T-helper 2 cell treated with Interferon-gamma antibody and Interleukin-4, amounts not matched to agents 100 ng/mL and 5 ng/mL, for 36 hours (primary cell): Measurements from ENCODE around the gene FSD2. TPM values are rescaled to one million over a fixed set of nuclear protein-coding genes. Genes with fewer than 3 reads are reported as not detected.
"Not testable (repeated sequence)": the region's sequence is repeated elsewhere in the genome, so short reads cannot be mapped to it uniquely, and the experiment has no call there.

Experiments used
- intact Hi-C: fragments of 100-400 bp; cut with micrococcal nuclease; formaldehyde crosslinking; loops from one replicate; pipeline ENCODE4 v1.15.1; 2023
- total RNA-seq: library from RNA; stranded (reverse); gene quantifications from 2 replicates; pipeline ENCODE4 v1.2.3, GENCODE V29; 2022

Gene FSD2
- total RNA-seq, 1 donor from 2014 or later: not detected

DNA sequence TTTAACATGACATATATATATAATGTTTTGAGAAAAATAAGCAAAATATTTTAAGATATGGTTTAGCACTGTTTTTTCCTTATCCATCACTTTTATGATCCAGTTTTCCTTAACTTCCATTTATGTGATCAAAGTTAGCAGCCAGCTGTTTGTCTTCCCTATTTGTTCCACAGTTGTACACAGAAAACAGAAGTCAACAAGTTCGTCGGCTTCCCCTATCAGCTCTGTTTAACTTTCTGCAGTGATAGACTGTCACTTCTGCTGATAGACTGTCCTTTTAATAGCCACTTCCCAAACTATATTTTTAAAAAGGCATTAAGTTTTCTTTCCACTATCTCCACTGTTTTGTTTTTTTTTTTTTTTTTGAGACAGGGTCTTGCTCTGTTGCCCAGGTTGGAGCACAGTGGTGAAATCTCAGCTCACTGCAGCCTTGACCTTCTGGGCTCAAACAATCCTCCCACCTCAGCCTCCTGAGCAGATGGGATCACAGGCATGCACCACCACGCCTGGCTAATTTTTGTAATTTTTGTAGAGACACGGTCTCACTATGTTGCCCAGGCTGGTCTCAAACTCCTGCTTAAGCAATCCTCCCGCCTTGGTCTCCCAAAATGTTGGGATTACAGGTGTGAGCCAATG lies 7.2 kb downstream of the FSD2 start:
- intact Hi-C loops: no loop called here

DNA sequence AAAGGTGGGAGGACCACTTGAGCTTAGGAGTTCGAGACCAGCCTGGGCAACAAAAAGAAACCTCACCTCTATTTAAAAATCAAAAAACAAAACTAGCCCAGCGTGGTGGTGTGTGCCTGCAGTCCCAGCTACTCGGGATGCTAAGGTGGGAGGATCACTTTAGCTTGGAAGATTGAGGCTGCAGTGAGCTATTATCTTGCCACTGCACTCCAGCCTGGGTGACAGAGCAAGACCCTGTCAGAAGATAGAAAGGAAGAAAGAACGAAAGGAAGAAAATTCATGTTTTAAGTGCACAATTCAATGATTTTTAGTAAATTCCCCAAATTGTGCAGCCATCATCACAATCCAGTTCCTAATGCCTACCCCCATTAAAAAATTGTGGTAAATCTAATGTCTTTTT lies 7.8 kb downstream of the FSD2 start:
- intact Hi-C loops: no loop called here

DNA sequence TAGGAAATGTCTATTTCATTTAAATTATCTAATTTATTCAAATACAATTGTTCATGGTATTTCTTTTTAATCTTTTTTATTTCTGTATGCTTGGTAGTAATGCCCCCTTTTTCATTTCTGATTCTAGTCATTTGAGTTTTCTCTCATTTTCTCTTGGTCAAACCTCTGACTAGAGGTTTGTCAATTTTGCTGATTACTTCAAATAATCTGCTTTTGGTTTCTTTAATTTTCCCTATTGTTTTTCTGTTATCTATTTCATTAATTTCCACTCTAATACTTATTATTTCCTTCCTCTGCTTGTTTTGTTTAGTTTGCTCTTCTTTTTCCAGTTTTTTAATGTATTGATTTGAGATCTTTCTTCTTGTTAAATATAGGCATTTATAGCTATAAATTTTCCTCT lies 12.1 kb downstream of the FSD2 start:
- intact Hi-C loops: no loop called here

DNA sequence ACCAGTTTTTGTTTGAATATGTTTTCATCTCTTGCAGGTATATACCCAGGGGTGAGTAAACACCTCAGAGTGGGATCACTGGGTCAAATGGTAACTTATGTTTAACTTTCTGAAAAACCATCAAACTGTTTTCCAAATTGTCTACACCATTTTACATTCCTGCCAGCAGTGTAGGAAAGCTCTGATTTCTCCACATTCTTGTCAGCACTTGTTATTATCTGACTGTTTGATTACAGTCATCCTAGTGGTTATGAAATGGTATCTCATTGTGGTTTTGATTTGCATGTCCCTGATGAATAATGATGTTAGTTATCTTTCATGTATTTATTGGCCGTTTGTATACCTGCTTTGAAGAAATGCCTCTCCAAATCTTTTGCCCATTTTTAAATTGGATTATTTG lies 13.8 kb downstream of the FSD2 start:
- intact Hi-C loops: no loop called here

DNA sequence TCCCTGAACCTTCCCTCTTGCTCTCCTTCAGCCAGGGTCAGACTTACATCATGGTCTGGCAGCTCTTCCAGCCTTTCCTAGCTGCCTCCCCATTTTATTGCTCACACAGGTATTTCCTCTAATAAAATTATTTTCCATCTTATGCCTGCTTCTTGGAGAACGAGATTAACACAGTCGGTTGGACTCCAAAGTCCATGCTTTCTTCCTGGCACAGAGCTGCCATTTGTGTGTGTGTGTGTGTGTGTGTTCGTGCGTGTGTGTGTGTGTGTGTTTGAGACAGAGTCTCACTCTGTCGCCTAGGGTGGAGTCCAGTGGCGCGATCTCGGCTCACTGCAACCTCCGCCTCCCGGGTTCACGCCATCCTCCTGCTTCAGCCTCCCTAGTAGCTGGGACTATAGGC lies 15.5 kb downstream of the FSD2 start:
- intact Hi-C loops: no loop called here

DNA sequence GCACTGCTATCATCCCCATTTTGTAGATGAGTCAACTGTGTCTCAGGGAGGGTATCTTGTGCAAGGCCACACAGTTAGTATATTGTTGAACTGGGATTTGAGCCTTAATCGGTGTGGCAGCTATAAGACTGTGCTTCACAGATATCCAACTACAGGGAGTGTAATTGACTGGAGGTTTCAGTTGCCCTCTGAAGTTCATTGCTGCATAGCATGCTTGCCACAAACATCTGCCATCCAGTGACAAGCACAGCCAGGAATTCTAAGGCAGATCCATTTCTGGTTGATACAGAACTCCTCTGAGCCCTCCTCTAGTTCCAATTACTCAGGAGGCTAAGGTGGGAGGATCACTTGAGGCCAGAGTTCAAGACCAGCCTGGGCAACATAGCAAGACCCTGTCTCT lies 16.4 kb downstream of the FSD2 start:
- intact Hi-C loops: no loop called here

DNA sequence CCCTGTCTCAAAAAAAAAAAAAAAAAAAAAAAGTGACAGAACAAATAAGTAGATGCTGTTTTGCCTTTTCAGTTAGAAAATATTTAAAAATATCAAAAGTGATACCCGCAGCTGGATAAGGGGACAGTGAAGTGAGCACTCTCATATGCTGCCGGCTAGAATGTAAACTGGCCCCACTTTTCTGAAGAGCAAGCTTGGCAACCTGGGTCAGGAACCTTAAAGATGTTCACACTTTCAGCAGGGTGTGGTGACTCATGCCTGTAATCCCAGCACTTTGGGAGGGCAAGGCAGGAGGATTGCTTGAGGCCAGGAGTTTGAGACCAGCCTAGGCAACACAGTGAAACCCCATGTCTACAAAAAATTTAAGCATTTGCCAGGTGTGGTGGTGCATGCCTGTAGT lies 17.4 kb downstream of the FSD2 start:
- intact Hi-C loops: no loop called here

DNA sequence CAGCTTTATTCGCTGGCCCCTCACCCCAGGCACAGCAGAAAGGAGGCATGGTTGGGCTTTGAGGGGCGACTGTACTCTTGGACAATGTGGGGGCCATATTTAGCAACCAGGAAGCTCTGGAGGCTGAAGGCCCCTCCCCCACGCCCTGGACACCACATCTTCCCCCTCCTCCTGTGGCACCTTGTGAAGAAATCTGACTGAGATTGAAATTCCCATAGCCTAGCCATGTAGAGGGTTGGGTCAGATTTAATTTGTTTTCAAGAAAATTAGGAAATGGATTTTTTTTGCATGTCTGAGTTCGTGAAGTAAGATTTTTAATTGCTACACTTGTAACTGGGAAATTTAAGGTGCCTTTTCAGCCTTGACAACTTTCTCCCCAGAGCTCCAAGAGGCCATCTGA lies 24.5 kb downstream of the FSD2 start:
- intact Hi-C loops: no loop called here

DNA sequence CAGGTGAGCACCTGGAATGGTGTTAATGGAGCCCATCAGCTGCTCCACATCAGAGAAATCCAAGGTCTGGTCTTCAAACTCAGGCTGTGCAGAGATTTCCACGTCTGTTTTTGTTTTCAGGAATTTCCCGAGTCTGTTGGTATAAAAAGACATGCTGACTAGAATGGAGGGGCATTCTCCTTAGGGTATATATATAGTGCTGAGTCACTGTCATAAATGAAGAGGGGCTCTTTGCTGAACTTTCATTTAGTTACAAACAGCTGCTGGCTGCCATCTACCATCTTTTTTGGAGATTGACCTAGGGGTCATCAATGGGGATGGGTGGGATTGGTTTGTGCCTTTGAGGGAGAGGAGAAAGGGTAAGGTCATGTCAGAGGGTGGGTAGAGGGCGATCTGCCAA lies 27.1 kb downstream of the FSD2 start:
- intact Hi-C loops: no loop called here

DNA sequence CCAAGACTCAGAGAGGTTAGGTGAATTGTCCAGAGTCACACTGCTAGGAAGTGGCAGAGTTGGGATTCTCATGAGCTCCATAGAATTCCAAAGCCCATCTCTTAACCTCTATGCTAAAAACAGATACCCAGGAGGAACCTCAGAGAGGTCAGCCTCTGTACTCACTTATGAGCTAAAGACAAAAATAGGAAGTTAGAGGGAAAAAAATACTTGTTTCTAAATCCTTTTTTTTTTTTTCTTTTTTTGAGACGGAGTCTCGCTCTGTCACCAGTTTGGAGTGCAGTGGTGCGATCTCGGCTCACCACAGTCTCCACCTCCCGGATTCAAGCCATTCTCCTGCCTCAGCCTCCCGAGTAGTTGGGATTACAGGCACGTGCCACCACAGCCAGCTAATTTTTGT lies 31.4 kb downstream of the FSD2 start:
- intact Hi-C loops: no loop called here

DNA sequence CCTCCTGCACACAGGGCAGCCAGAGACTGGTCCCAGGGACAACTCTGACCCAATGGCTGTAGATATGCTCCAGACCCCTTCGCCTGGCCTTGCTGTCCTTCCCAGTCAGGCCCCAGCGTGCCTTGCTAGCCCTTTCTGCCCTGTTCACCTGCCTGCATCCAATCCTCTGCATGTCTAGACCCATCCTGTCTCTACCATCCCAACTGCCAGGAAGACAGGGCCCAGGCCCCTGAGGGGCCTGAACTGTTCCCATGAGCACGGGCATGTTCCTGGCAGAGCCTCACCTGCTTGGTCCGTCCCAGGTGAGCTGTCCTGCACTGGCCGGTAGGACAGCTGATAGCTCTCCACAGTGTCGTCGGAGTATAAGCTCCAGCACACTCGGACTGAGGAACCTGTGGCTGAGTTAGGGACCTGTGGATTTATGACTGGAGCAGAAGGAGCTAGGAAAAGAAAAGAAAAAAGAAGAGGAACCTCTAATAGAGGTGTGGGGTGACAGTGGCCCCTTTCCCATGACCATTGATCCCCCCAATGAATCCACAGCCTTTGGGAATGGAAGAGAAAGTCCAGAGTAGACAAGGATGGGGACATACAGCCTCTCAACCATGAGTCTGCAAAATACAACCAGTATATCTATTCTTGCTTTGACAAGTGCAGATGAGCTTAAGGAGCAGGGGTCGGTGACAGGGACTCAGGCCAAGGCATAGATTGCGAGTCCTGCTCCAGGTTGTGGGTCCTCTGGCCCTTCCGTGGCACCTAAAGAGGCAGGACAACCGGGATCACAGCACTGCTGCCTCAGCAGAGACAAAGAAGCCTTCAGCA lies 33.9 kb downstream of the FSD2 start:
- intact Hi-C loops: no loop called here

DNA sequence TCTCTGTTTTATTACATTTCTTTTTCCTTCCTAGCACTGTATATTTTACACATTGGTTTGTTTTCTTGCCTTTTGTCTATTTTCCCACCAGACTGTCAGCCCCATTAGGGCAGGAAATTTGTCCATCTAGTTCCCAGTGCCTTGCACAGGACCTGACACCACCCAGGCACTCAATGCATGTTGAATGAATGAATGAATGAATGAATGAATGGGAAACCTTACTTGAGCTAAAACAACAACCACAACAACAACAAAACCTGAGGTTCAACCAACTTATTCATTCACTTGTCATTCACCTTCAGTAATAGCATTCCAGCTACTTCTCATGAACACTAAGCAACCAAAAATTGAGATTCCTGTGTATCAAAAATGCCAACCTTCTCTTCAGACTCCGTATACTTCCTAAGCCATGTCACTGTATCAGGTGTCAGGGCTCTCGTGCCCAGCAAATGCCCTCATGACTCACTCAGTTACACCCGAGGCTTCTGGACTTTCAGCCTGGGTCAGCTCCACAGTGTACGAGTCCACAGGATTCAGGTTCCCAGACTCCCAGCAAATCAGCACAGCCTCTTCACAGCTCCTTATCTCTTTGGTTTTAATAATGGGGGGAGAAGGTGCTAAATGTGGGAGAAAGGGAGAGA lies 37.3 kb downstream of the FSD2 start:
- intact Hi-C loops: no loop called here

DNA sequence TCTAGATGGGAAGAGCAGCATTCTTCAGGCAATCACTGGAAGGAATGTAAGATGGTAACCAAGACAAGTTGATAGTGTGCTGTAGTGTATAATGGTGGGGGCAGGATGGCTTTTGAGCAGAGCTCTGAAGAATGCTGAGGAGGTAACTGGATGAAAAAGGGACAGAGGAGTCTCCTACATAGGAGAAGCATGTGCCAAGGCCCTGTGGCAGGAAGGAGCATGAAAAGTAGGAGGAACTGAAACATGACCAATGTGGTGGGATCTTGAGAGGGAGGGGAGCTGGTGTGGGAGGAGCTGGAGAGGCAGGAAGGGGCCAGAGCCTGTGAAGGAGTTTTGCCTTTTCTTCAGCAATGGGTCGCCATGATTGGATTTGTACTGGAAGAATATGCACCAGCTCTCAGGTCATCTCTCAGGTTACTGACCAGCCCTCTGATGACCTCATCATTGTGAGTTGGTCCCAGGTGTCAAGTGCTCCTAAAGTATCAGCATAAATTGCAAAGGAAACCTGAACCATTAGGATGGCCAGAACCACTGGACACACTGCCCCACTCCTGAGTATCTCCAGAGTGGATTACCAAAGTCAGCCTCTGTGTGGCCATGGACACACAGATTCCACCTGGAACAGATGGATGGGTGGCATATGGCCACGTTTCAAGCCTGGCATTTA lies 38.6 kb downstream of the FSD2 start:
- intact Hi-C loops: no loop called here

DNA sequence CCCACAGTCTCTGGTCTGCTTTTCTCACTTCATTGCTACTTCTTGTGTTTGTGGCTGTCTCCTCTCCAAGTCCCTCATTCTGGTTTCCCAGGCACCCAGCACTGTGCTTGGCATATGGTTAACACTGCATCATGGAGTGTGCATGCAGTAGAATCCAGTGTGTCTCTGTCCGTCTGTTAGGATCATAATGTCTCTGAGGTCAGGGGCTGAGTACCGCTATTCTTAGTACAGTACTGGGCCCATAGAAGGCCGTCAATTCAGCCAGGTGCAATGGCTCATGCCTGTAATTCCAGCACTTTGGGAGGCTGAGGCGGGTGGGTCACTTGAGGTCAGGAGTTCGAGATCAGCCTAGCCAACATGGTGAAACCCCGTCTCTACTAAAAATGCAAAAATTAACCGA lies 39.7 kb downstream of the FSD2 start:
- intact Hi-C loops: not testable (repeated sequence)

DNA sequence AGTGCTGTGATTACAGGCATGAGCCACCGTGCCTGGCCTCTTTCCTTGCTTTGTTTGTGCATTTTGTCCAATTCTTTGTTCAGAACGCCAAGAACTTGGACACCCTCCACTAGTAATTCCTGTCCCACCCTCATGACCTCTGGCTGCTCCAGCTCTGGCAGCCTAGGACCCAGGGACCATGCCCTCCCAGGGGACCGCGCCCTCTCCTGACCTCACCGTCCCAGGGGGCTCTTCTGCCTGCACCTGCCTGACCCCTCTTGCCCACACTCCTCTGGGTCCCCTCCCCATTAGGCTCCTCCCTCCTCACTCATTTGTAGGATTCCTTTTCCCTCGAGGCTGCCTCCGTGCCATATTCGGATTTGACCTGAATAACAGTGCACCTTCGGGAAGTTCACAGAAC lies 41.1 kb downstream of the FSD2 start:
- intact Hi-C loops: no loop called here

DNA sequence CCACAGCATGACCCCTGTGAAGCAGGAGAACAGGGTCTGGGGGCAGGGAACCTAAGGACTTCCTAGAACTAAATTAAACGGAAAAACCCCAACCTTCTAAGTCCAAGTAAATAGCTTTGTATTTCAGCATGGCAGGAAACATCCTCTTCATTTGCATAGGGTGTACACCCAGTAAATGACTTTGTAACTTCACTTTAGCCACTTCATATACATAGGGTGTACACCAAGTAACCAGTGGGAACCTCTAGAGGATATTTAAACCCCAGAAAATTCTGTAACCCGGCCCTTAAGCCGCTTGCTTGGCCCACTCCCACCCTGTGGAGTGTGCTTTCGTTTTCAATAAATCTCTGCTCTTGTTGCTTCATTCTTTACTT lies 41.8 kb downstream of the FSD2 start:
- intact Hi-C loops: no loop called here

DNA sequence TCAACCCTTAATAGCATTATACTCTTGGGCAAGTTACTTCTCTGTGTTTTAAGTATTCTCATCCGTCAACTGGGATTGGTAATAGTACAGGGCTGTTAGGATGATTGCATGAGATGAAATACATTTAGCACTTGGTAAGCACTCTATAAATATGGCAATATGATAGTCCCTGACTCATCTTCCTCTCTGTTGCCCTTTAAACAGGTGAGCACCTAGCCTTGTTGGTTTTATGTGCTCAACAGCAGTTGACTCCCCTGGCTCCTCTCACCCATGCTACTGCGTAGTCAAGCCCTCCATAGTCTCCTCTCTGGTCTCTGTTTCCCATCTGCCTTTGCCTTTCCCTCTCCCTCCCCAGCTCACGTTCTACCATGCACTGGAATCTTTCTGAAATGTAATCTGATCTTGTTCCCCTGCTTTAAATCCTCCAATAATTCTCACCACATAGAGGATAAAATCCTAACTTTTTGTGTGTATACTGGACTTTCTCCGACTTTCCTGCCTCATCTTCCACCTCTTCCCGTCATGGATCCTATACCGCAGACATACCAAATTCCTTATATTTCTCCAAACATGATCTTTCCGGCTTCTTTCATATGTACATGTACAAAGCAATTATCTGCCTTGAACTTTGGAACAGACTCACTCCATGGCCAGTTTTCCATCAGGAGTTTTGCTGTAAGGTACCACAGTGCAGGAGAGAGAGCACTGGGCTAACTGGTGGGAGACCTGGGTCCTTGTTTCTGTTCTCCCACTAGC lies 42.3 kb downstream of the FSD2 start:
- intact Hi-C loops: no loop called here

DNA sequence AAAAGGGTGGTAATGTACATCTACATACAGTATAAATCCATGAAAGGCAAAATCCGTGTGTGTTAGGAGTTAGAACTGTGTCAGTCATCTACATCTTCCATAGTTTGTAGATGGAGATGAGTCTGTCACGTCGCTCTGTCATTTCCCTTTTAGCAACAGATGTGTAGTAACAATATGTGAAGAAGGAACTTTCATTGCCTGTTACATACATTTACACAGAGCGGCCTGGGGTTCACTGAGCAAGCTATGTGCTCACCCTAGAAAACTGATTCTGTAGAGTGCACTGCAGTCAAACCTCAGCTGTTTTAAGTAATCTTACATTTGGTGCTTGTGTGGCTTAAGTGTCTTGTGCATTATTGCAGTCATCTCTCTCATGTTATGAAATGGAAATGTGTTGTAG lies 54.6 kb downstream of the FSD2 start:
- intact Hi-C loops: loop anchor here (2.0 to 10.0 kb wide), 2 partner anchors 59 to 263 kb away; partner anchors contain the start of gene C15orf40

DNA sequence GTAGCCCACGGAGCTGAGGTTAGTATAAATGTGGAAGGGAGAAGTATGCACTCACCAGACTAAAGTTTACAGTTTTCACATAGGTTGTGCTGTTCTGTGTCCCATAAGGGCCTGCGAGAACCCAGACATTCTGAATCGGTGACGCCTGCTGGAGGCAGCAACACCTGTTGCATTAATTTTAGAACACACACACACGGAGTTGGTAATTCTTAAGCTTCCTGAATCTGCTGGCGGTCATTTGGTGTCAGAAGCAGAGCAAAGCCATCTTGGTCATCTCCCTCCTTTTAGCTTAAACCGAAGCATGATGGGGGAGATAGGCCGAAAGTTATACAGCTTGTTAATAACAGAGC lies 55.1 kb downstream of the FSD2 start:
- intact Hi-C loops: loop anchor here (1.0 to 10.0 kb wide), 5 partner anchors 42 to 264 kb away; partner anchors contain the start of genes AP3B2, C15orf40, RAMAC and RPS17

DNA sequence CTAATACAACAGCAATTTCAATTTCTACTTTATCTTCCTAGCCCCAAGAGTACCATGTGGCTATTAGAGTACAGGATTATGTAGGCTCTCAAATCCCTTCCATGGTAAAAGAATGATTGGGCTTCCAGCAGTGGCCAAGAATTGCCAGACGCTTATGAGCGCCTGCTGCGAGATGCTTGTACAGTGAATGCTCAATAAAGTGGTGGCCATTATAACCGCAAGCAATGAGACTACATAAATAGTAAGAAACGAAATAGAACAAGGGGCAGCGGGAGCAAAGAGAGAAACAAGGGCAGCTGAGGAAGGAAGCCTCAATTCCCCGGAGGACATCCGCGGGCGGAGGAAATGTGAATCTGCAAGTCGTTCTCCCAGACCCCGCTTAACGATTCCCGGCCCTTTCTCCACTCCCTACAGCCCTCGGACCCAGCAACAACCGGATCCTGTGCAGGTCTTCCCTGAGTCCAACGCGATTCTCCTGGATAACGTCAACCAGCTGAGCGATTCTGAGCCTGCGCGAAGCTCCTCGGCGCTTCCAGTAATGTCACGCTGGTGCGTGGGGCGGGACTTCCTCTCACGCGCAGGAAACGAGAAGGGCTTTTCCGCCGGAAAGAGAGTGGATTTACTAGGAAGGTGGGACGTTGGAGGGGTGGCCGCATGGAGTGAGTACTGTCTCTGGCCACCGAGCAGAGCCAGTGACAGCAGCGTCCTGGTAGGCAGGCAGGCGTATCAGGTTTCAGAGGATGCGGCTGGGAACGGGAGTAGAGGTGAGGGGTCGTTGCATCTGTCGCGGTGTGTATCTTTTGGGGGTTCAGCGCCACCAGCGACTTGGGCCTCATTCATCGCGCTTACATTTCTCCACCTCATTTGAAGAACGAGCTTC lies 55.7 kb downstream of the FSD2 start:
- intact Hi-C loops: loop anchor here (1.0 to 10.0 kb wide), 5 partner anchors 41 to 265 kb away; partner anchors contain the start of genes AP3B2, C15orf40, RAMAC and RPS17
